Neural cell (in vitro differentiated cells): ENCODE measurements around the gene CELF4. TPM values are rescaled to one million over a fixed set of nuclear protein-coding genes. Genes with fewer than 3 reads are reported as not detected.

ENCODE experiments used
- H2AFZ ChIP-seq: fragments of 200-600, 300-800 bp; sonication (generic), shearing (Covaris generic); 2 replicates; pipeline ENCODE4 v1.6.0; 2014; ENCODE audit warnings: low read depth, mild to moderate bottlenecking, antibody characterized with exemption, low read length, moderate library complexity
- H3F3A ChIP-seq: fragments of 200-600 bp; shearing (Covaris generic); 2 replicates; pipeline ENCODE4 v1.6.1; 2016; ENCODE audit warnings: mild to moderate bottlenecking, moderate library complexity, mixed read lengths, antibody characterized with exemption, low read length; ENCODE audit not compliant: insufficient read depth, poor library complexity, severe bottlenecking
- H3K27ac ChIP-seq: fragments of 200-600, 300-800 bp; sonication (generic), shearing (Covaris generic); 2 replicates; pipeline ENCODE4 v1.5.1; 2014; ENCODE audit warnings: mild to moderate bottlenecking, low read length, moderate library complexity
- H3K27me3 ChIP-seq: fragments of 300-800, 200-600 bp; sonication (generic), shearing (Covaris generic); 2 replicates; pipeline ENCODE4 v1.6.0; 2014; ENCODE audit warnings: mild to moderate bottlenecking, low read depth, low read length, moderate library complexity; ENCODE audit not compliant: insufficient read depth
- H3K36me3 ChIP-seq: fragments of 300-800, 200-600 bp; sonication (generic), shearing (Covaris generic); 2 replicates; pipeline ENCODE4 v1.5.1; 2014; ENCODE audit warnings: mild to moderate bottlenecking, antibody characterized with exemption, low read length, moderate library complexity; ENCODE audit not compliant: insufficient read depth
- H3K4me2 ChIP-seq: fragments of 300-800, 200-600 bp; sonication (generic), shearing (Covaris generic); 2 replicates; pipeline ENCODE4 v1.6.0; 2014; ENCODE audit warnings: mild to moderate bottlenecking, low read length
- H3K4me3 ChIP-seq: fragments of 300-800, 200-600 bp; sonication (generic), shearing (Covaris generic); 2 replicates; pipeline ENCODE4 v1.5.1; 2014; ENCODE audit warnings: mild to moderate bottlenecking, low read length, moderate library complexity
- H3K79me2 ChIP-seq: fragments of 200-600 bp; shearing (Covaris generic); replicated peaks from 2 replicates; pipeline ENCODE4 v1.6.0; 2014; ENCODE audit warnings: mild to moderate bottlenecking, low read length, moderate library complexity; ENCODE audit not compliant: insufficient read depth
- H3K9ac ChIP-seq: fragments of 300-800, 200-600 bp; sonication (generic), shearing (Covaris generic); 2 replicates; pipeline ENCODE4 v1.6.1; 2016; ENCODE audit warnings: mild to moderate bottlenecking, low read length, mixed read lengths
- H3K9me2 ChIP-seq: fragments of 200-600 bp; shearing (Covaris generic); 2 replicates; pipeline ENCODE4 v1.6.1; 2016; ENCODE audit warnings: mild to moderate bottlenecking, low read length, mixed read lengths; ENCODE audit not compliant: insufficient read depth
- H3K9me3 ChIP-seq: fragments of 200-600, 300-800 bp; sonication (generic), shearing (Covaris generic); 2 replicates; pipeline ENCODE4 v1.6.1; 2016; ENCODE audit warnings: mild to moderate bottlenecking, mixed run types, low read length, moderate library complexity, mixed read lengths
- H4K20me1 ChIP-seq: fragments of 200-600 bp; shearing (Covaris generic); 2 replicates; pipeline ENCODE4 v1.6.1; 2016; ENCODE audit warnings: mild to moderate bottlenecking, mixed run types; ENCODE audit not compliant: insufficient read depth
- EP300 ChIP-seq: fragments of 450-650 bp; conservative IDR thresholded peaks from 2 replicates; pipeline ENCODE4 v1.6.1; 2014; ENCODE audit warnings: antibody characterized with exemption, mild to moderate bottlenecking, moderate library complexity; ENCODE audit not compliant: poor library complexity, severe bottlenecking
- EZH2 ChIP-seq: fragments of 200-600, 300-800 bp; shearing (Covaris generic), sonication (generic); IDR thresholded peaks from 2 replicates; pipeline ENCODE4 v1.6.1; 2014; ENCODE audit warnings: antibody characterized with exemption, low read length, borderline replicate concordance, mild to moderate bottlenecking; ENCODE audit not compliant: insufficient read depth, poor library complexity, severe bottlenecking
- MXI1 ChIP-seq: fragments of 450-650 bp; conservative IDR thresholded peaks from 2 replicates; pipeline ENCODE4 v1.6.1; 2014; ENCODE audit warnings: antibody characterized with exemption, mild to moderate bottlenecking; ENCODE audit not compliant: poor library complexity, severe bottlenecking
- POLR2AphosphoS5 ChIP-seq: IDR thresholded peaks from 2 replicates; pipeline ENCODE4 v1.6.1; 2012
- RAD21 ChIP-seq: fragments of 450-650 bp; conservative IDR thresholded peaks from 2 replicates; pipeline ENCODE4 v1.6.1; 2014; ENCODE audit warnings: antibody characterized with exemption, mild to moderate bottlenecking, moderate library complexity
- SMC3 ChIP-seq: fragments of 450-650 bp; conservative IDR thresholded peaks from 2 replicates; pipeline ENCODE4 v1.6.1; 2014; ENCODE audit warnings: antibody characterized with exemption, mild to moderate bottlenecking, moderate library complexity; ENCODE audit not compliant: poor library complexity
- TAF1 ChIP-seq: IDR thresholded peaks from 2 replicates; pipeline ENCODE4 v1.6.1; 2012; ENCODE audit warnings: low read depth
- polyA plus RNA-seq: library from polyadenylated mRNA; depleted of rRNA; stranded (reverse); fragments of >200 nt; gene quantifications from 2 replicates; pipeline ENCODE4 v1.2.3, GENCODE V29; 2014
- TF ChIP-seq, protein P1 (sequence below): IDR thresholded peaks from 2 replicates; pipeline ENCODE4 v1.6.1; 2012; ENCODE audit warnings: borderline replicate concordance
- TF ChIP-seq, protein P2 (sequence below): fragments of 450-650 bp; IDR thresholded peaks from 2 replicates; pipeline ENCODE4 v1.5.1; 2014; ENCODE audit warnings: antibody characterized with exemption, mild to moderate bottlenecking, moderate library complexity; ENCODE audit not compliant: poor library complexity, severe bottlenecking

The CELF4 gene
- polyA plus RNA-seq, 1 donor from 2014 or later: 191 TPM

- H4K20me1 ChIP-seq: peaks cover 37% of the 10 kb centered on the region
- TF ChIP-seq, protein P1, sequence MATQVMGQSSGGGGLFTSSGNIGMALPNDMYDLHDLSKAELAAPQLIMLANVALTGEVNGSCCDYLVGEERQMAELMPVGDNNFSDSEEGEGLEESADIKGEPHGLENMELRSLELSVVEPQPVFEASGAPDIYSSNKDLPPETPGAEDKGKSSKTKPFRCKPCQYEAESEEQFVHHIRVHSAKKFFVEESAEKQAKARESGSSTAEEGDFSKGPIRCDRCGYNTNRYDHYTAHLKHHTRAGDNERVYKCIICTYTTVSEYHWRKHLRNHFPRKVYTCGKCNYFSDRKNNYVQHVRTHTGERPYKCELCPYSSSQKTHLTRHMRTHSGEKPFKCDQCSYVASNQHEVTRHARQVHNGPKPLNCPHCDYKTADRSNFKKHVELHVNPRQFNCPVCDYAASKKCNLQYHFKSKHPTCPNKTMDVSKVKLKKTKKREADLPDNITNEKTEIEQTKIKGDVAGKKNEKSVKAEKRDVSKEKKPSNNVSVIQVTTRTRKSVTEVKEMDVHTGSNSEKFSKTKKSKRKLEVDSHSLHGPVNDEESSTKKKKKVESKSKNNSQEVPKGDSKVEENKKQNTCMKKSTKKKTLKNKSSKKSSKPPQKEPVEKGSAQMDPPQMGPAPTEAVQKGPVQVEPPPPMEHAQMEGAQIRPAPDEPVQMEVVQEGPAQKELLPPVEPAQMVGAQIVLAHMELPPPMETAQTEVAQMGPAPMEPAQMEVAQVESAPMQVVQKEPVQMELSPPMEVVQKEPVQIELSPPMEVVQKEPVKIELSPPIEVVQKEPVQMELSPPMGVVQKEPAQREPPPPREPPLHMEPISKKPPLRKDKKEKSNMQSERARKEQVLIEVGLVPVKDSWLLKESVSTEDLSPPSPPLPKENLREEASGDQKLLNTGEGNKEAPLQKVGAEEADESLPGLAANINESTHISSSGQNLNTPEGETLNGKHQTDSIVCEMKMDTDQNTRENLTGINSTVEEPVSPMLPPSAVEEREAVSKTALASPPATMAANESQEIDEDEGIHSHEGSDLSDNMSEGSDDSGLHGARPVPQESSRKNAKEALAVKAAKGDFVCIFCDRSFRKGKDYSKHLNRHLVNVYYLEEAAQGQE: no peak
- TF ChIP-seq RAD21 (no peak), EZH2 (no peak), EP300 (no peak), POLR2AphosphoS5 (no peak), TAF1 (no peak), SMC3 (no peak), MXI1 (no peak)
- TF ChIP-seq, protein P2, sequence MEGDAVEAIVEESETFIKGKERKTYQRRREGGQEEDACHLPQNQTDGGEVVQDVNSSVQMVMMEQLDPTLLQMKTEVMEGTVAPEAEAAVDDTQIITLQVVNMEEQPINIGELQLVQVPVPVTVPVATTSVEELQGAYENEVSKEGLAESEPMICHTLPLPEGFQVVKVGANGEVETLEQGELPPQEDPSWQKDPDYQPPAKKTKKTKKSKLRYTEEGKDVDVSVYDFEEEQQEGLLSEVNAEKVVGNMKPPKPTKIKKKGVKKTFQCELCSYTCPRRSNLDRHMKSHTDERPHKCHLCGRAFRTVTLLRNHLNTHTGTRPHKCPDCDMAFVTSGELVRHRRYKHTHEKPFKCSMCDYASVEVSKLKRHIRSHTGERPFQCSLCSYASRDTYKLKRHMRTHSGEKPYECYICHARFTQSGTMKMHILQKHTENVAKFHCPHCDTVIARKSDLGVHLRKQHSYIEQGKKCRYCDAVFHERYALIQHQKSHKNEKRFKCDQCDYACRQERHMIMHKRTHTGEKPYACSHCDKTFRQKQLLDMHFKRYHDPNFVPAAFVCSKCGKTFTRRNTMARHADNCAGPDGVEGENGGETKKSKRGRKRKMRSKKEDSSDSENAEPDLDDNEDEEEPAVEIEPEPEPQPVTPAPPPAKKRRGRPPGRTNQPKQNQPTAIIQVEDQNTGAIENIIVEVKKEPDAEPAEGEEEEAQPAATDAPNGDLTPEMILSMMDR: no peak
- no peak overlapping the region for H3K9ac ChIP-seq
- H3K4me3 ChIP-seq: no peak overlapping the region
- H2AFZ ChIP-seq: no peak overlapping the region
- H3K4me2 ChIP-seq: no peak overlapping the region
- H3F3A ChIP-seq: no peaks in the 10 kb centered on the region
- peaks cover 3% of the 10 kb centered on the region for H3K36me3 ChIP-seq
- H3K27me3 ChIP-seq: no peaks in the 10 kb centered on the region
- no peaks in the 10 kb centered on the region for H3K9me2 ChIP-seq
- H3K9me3 ChIP-seq: no peaks in the 10 kb centered on the region
- no peak overlapping the region for H3K27ac ChIP-seq
- H3K79me2 ChIP-seq: peaks cover 68% of the 10 kb centered on the region
Measured at GRCh38 chr18:37551249-37551648, 14.3 kb downstream of the CELF4 start.

GRCh38 chr18:37550118-37550875 is 15.3 kb downstream of the CELF4 start:
- TF ChIP-seq SMC3: no peak
- TF ChIP-seq, protein P1: no peak
- no peak for TF ChIP-seq TAF1
- TF ChIP-seq RAD21: no peak
- TF ChIP-seq, protein P2: no peak
- no peak for TF ChIP-seq EZH2
- TF ChIP-seq EP300: no peak
- no peak for TF ChIP-seq POLR2AphosphoS5
- TF ChIP-seq MXI1: no peak
- Histone ChIP-seq H3K4me3 (no peak overlapping the region), H4K20me1 (peaks cover 41% of the 10 kb centered on the region), H2AFZ (no peak overlapping the region), H3K36me3 (no peaks in the 10 kb centered on the region), H3K9me2 (no peaks in the 10 kb centered on the region), H3K4me2 (no peak overlapping the region), H3K27ac (no peak overlapping the region), H3K9me3 (no peaks in the 10 kb centered on the region), H3K9ac (no peak overlapping the region), H3K27me3 (no peaks in the 10 kb centered on the region), H3F3A (no peaks in the 10 kb centered on the region), H3K79me2 (peaks cover 59% of the 10 kb centered on the region)
